GM12801 (cell line): ENCODE results near the gene PPP2R2D.

Source experiments
- TF ChIP-seq, protein P1 (sequence below): IDR thresholded peaks from one replicate; pipeline ENCODE4 v1.5.1; 2011; ENCODE audit warnings: control low read depth; ENCODE audit not compliant: insufficient read length; ENCODE audit errors: extremely low read depth

Gene PPP2R2D

GRCh38 chr10:131876017-131876416, 24.8 kb upstream of the PPP2R2D start:
- TF ChIP-seq, protein P1, sequence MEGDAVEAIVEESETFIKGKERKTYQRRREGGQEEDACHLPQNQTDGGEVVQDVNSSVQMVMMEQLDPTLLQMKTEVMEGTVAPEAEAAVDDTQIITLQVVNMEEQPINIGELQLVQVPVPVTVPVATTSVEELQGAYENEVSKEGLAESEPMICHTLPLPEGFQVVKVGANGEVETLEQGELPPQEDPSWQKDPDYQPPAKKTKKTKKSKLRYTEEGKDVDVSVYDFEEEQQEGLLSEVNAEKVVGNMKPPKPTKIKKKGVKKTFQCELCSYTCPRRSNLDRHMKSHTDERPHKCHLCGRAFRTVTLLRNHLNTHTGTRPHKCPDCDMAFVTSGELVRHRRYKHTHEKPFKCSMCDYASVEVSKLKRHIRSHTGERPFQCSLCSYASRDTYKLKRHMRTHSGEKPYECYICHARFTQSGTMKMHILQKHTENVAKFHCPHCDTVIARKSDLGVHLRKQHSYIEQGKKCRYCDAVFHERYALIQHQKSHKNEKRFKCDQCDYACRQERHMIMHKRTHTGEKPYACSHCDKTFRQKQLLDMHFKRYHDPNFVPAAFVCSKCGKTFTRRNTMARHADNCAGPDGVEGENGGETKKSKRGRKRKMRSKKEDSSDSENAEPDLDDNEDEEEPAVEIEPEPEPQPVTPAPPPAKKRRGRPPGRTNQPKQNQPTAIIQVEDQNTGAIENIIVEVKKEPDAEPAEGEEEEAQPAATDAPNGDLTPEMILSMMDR: no peak

DNA sequence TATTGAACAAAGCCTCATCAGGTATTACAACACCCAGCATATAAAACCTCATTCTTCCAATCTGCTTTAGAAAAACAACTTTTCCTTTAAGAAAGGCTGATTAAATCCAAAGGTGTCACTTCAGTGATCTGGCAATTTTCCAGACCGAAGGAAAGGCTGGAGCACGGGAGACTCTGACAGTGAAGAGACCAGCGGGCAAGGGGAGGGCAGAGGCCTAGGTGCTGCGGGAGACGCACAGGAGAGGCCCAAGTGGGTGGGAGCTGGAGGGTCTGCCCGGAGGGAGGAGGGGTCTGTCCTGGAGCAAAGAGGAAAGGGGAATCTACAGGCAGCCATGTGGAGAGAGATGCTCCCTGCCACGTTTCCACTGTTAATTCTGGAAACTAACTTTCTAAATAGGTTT, 24.3 kb upstream of the PPP2R2D start:
- TF ChIP-seq, protein P1: no peak

DNA sequence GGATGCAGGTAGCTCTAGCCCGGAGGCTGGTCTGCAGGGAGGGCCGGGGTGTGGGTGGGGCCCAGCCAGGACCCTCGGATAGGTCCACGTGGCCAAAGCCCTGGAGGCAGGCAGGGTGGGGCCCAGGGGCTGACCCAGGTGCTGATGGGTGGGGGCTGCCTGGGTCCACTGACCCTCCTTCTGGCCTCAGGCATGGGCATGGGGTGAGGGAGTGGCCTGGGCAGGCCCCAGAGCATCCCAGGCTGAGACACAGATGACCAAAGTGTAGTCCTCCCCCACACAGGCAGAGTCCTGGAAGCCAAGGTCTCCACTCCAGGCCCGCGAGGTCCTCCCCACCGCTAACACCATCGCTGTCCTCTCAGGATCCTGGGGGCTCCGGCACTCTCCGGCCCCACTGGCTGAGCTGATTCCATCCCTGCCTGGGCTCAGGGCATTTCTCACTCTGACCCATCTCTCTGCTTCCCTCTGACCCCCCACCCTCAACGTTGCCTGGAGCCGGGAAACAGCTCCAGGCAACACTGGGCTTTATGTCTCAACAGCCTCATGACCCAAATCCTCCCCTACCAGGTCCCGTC, 20.7 kb upstream of the PPP2R2D start:
- TF ChIP-seq, protein P1: no peak

GRCh38 chr10:131881104-131881880, 19.5 kb upstream of the PPP2R2D start:
- TF ChIP-seq, protein P1: no peak

GRCh38 chr10:131882151-131882550, 18.7 kb upstream of the PPP2R2D start:
- TF ChIP-seq, protein P1: no peak

- TF ChIP-seq, protein P1: no peak
Measured at GRCh38 chr10:131882590-131883451, 18.0 kb upstream of the PPP2R2D start.
